ENCODE results near the gene SCGB1D1.

SCGB1D1 gene

DNA sequence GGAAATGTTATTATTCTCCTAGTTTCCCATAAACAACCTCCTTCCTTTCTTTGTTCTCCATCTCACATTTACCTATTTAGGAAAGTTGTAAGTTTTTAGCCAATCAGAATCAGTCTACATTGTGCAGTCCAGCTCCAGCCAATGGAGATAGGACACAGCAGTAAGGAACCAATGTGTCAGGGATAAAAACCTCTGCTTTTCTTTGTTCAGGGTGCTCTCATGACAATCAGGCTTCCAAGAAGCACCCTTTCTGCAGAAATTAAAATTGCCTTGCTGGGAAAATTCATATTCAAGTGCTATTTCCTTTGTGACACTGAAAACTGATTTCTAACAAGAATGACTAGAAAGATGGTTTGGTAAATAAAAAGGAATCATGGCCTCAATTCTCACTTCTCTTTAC, 33.1 kb downstream of the SCGB1D1 start:
- Mint-ChIP-seq H3K36me3 (peaks cover 12% of the 10 kb centered on the region), H3K4me1 (no peaks in the 10 kb centered on the region), H3K27ac (no peak overlapping the region), H3K27me3 (peaks cover 6% of the 10 kb centered on the region), H3K4me3 (no peak overlapping the region), H3K9me3 (peaks cover 26% of the 10 kb centered on the region)
- CTCF ChIA-PET, result no interaction called here
- no peak for DNase-seq

- CTCF ChIA-PET, result interaction anchor here (0.7 kb wide), 1 partner anchor 89 kb away, joined by 3 read pairs; no protein-coding TSS in a partner anchor
- H3K9me3 Mint-ChIP-seq, result no peaks in the 10 kb centered on the region
- peaks cover 29% of the 10 kb centered on the region for H3K27me3 Mint-ChIP-seq
- no peak overlapping the region for H3K4me3 Mint-ChIP-seq
- no peaks in the 10 kb centered on the region for H3K36me3 Mint-ChIP-seq
- H3K4me1 Mint-ChIP-seq, result no peaks in the 10 kb centered on the region
- H3K27ac Mint-ChIP-seq, result no peak overlapping the region
- DNase-seq, result no peak
These were observed 43.7 kb downstream of the SCGB1D1 start for GRCh38 chr11:62233730-62234129.

GRCh38 chr11:62236187-62236586, 46.2 kb downstream of the SCGB1D1 start:
- no peak for DNase-seq
- H3K27ac Mint-ChIP-seq, result no peak overlapping the region
- no peaks in the 10 kb centered on the region for H3K4me1 Mint-ChIP-seq
- CTCF ChIA-PET, result no interaction called here
- H3K9me3 Mint-ChIP-seq, result no peaks in the 10 kb centered on the region
- H3K4me3 Mint-ChIP-seq, result no peak overlapping the region
- H3K27me3 Mint-ChIP-seq, result peaks cover 26% of the 10 kb centered on the region
- no peaks in the 10 kb centered on the region for H3K36me3 Mint-ChIP-seq

- no peak for DNase-seq
- Mint-ChIP-seq H3K4me1 (no peaks in the 10 kb centered on the region), H3K9me3 (no peaks in the 10 kb centered on the region), H3K4me3 (no peak overlapping the region), H3K27ac (no peak overlapping the region), H3K36me3 (no peaks in the 10 kb centered on the region), H3K27me3 (peaks cover 35% of the 10 kb centered on the region)
- CTCF ChIA-PET, result no interaction called here
These were observed 47.5 kb downstream of the SCGB1D1 start for GRCh38 chr11:62237499-62237898.

DNA sequence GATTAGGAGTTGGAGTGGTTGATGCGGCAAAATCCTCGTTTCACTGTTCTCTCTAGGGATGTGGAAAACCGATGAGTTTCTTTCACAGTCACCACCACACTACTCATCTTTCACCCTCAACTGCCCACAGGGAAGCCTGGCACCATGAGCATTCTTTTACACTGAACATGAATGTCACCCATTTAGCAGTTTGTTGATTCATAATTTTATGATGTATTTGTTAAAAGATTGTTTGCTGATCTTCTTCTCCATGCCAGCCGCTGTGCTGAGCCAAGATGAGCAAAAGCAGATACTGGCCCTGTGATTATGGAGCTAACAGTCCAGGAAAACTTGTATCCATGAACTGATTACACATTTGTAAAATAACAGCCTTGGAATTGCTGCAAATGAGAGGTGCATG, 48.1 kb downstream of the SCGB1D1 start:
- Mint-ChIP-seq H3K27ac (no peak overlapping the region), H3K9me3 (no peaks in the 10 kb centered on the region), H3K4me1 (no peaks in the 10 kb centered on the region), H3K4me3 (no peak overlapping the region), H3K27me3 (peaks cover 33% of the 10 kb centered on the region), H3K36me3 (no peaks in the 10 kb centered on the region)
- DNase-seq, result no peak
- CTCF ChIA-PET, result no interaction called here

GRCh38 chr11:62241095-62241494, 51.1 kb downstream of the SCGB1D1 start:
- Mint-ChIP-seq H3K27ac (no peak overlapping the region), H3K9me3 (no peaks in the 10 kb centered on the region), H3K27me3 (peaks cover 26% of the 10 kb centered on the region), H3K4me3 (no peak overlapping the region), H3K36me3 (no peaks in the 10 kb centered on the region), H3K4me1 (no peaks in the 10 kb centered on the region)
- CTCF ChIA-PET, result no interaction called here
- no peak for DNase-seq

- no peaks in the 10 kb centered on the region for H3K9me3 Mint-ChIP-seq
- DNase-seq, result no peak
- H3K4me1 Mint-ChIP-seq, result no peaks in the 10 kb centered on the region
- peaks cover 26% of the 10 kb centered on the region for H3K27me3 Mint-ChIP-seq
- no peak within 1 kb of the TSS for H3K27ac Mint-ChIP-seq
- CTCF ChIA-PET, result interaction anchor here (1.1 kb wide), 1 partner anchor 18 kb away, joined by 3 read pairs; no protein-coding TSS in a partner anchor
- no peak within 1 kb of the TSS for H3K4me3 Mint-ChIP-seq
- no peaks in the 10 kb centered on the region for H3K36me3 Mint-ChIP-seq
These were observed 52.0 kb downstream of the SCGB1D1 start, which contains the start of gene SCGB1D2 for GRCh38 chr11:62242021-62242420. Gene SCGB1D2 (plus strand): TSS chr11:62242239. CDS start chr11:62242308, 69 bp downstream.
